WTC11 (cell line): ENCODE results near the gene TMPRSS13.

Experiments used
- ATF2 ChIP-seq: sonication (generic); formaldehyde crosslinking; IDR thresholded peaks from 2 replicates; pipeline ENCODE4 v1.8.1; 2022; ENCODE audit warnings: low read depth, missing genetic modification reagents, borderline replicate concordance
- CTCF ChIP-seq: fragments of 200-600 bp; IDR thresholded peaks from 2 replicates; pipeline ENCODE4 v1.8.0; 2022; ENCODE audit warnings: antibody characterized with exemption
- ELF4 ChIP-seq: sonication (generic); formaldehyde crosslinking; IDR thresholded peaks from 2 replicates; pipeline ENCODE4 v1.8.1; 2022; ENCODE audit warnings: low read depth, mild to moderate bottlenecking, moderate library complexity, missing genetic modification reagents
- ETV6 ChIP-seq: sonication (generic); formaldehyde crosslinking; IDR thresholded peaks from 2 replicates; pipeline ENCODE4 v1.8.1; 2022; ENCODE audit warnings: mild to moderate bottlenecking, missing genetic modification reagents
- FOXP1 ChIP-seq: sonication (generic); formaldehyde crosslinking; IDR thresholded peaks from 2 replicates; pipeline ENCODE4 v1.8.0; 2022; ENCODE audit warnings: missing genetic modification reagents, mild to moderate bottlenecking, moderate library complexity, borderline replicate concordance
- MAX ChIP-seq: sonication (generic); formaldehyde crosslinking; IDR thresholded peaks from 2 replicates; pipeline ENCODE4 v1.8.0; 2022; ENCODE audit warnings: mild to moderate bottlenecking, missing genetic modification reagents
- NR2C2 ChIP-seq: sonication (generic); formaldehyde crosslinking; IDR thresholded peaks from 2 replicates; pipeline ENCODE4 v1.8.0; 2022; ENCODE audit warnings: mild to moderate bottlenecking, missing genetic modification reagents
- RORB ChIP-seq: fragments of 250-450 bp; sonication (Bioruptor Pico); IDR thresholded peaks from 2 replicates; pipeline ENCODE4 v1.9.0; 2021; ENCODE audit warnings: mild to moderate bottlenecking
- TEAD4 ChIP-seq: sonication (generic); formaldehyde crosslinking; IDR thresholded peaks from 2 replicates; pipeline ENCODE4 v1.8.0; 2022; ENCODE audit warnings: mild to moderate bottlenecking, missing genetic modification reagents
- ZNF317 ChIP-seq: sonication (generic); formaldehyde crosslinking; IDR thresholded peaks from 2 replicates; pipeline ENCODE4 v1.8.1; 2023; ENCODE audit warnings: low read depth, mild to moderate bottlenecking, moderate library complexity, missing genetic modification reagents, borderline replicate concordance

GRCh38 chr11:117862753-117863152 is 66.4 kb downstream of the TMPRSS13 start:
- TF ChIP-seq MAX (CRISPR knock-in tag) = no peak
- no peak for TF ChIP-seq NR2C2 (CRISPR knock-in tag)
- TF ChIP-seq FOXP1 (CRISPR knock-in tag) = no peak
- TF ChIP-seq ELF4 = no peak
- TF ChIP-seq RORB (CRISPR knock-in tag) = no peak
- TF ChIP-seq ETV6 (CRISPR knock-in tag) = no peak
- TF ChIP-seq TEAD4 = no peak
- TF ChIP-seq ZNF317 = no peak
- TF ChIP-seq CTCF = no peak
- no peak for TF ChIP-seq ATF2
